Ascending aorta (tissue), 2 donors: ENCODE results near the gene ELF2. TPM values are rescaled to one million over a fixed set of nuclear protein-coding genes. Genes with fewer than 3 reads are reported as not detected.

Source experiments
- DNase-seq, 2 donors: peaks; one replicate each; pipeline ENCODE4 v3.0.0-alpha.2; 2019; ENCODE audit warnings: low spot score in 2 of 2
- H3K27ac ChIP-seq, 2 donors: fragments of 200-600 bp; sonication (generic); one replicate each; pipeline ENCODE4 v1.5.1; 2016 to 2017; ENCODE audit warnings: mild to moderate bottlenecking in 1 of 2
- H3K27me3 ChIP-seq: fragments of 200-600 bp; sonication (generic); one replicate; pipeline ENCODE4 v1.5.1; 2017
- H3K36me3 ChIP-seq, 2 donors: fragments of 200-600 bp; sonication (generic); one replicate each; pipeline ENCODE4 v1.5.1; 2016
- H3K4me1 ChIP-seq, 2 donors: fragments of 200-600 bp; sonication (generic); one replicate each; pipeline ENCODE4 v1.5.1; 2016 to 2017; ENCODE audit warnings: mild to moderate bottlenecking in 1 of 2
- H3K4me3 ChIP-seq, 2 donors: fragments of 200-600 bp; sonication (generic); one replicate each; pipeline ENCODE4 v1.5.1; 2016 to 2017; ENCODE audit warnings: mild to moderate bottlenecking in 1 of 2
- H3K9me3 ChIP-seq, 2 donors: fragments of 200-600 bp; sonication (generic); one replicate each; pipeline ENCODE4 v1.5.1; 2016
- intact Hi-C: fragments of 100-400 bp; cut with DNase I; formaldehyde crosslinking; loops from one replicate; pipeline ENCODE4 v1.15.1; 2023
- total RNA-seq: library from RNA; depleted of rRNA; stranded (reverse); fragments of >200 nt; gene quantifications from one replicate; pipeline ENCODE4 v1.1.0, GENCODE V29; 2016
- TF ChIP-seq, protein P1 (sequence below), 3 experiments: fragments of 200-600 bp in 2 of 3; fragments of 450-650 bp in 1 of 3; sonication (generic) in 2 of 3; IDR thresholded peaks; one replicate each; pipeline ENCODE4 v1.5.1; 2016 to 2019; ENCODE audit warnings: antibody characterized with exemption in 3 of 3, mild to moderate bottlenecking in 1 of 3, moderate library complexity in 1 of 3

ELF2 gene
- total RNA-seq, 1 donor from 2014 or later: 20.3 TPM

DNA sequence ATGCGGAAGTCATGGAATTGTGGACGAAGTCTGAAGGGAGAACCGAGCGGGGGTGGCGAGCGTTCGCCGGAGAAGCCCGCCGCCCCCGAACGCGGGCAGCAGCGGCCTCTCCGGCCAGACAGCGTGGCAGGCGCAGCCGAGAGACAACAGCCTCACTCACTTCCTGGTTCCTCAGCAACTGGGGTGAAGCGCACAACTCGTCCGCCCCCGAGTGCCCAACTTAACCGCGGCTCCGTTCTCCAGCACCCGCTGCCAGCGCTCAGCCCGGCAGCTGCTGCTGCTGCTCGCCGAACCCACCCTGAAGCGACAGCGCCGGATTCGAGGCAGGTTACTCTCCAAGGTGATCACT, 93.4 kb downstream of the ELF2 start:
- no peaks in the 10 kb centered on the region for H3K27me3 ChIP-seq
- H3K36me3 ChIP-seq: no peaks in the 10 kb centered on the region
- DNase-seq: peak; percentile 12 to 77
- peak overlapping the region; percentile 81 to 97 for H3K27ac ChIP-seq
- peaks cover 0 to 6% of the 10 kb centered on the region in 2 donors for H3K4me1 ChIP-seq
- H3K4me3 ChIP-seq: peak overlapping the region; percentile 83 to 92
- TF ChIP-seq, protein P1, sequence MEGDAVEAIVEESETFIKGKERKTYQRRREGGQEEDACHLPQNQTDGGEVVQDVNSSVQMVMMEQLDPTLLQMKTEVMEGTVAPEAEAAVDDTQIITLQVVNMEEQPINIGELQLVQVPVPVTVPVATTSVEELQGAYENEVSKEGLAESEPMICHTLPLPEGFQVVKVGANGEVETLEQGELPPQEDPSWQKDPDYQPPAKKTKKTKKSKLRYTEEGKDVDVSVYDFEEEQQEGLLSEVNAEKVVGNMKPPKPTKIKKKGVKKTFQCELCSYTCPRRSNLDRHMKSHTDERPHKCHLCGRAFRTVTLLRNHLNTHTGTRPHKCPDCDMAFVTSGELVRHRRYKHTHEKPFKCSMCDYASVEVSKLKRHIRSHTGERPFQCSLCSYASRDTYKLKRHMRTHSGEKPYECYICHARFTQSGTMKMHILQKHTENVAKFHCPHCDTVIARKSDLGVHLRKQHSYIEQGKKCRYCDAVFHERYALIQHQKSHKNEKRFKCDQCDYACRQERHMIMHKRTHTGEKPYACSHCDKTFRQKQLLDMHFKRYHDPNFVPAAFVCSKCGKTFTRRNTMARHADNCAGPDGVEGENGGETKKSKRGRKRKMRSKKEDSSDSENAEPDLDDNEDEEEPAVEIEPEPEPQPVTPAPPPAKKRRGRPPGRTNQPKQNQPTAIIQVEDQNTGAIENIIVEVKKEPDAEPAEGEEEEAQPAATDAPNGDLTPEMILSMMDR (IDR thresholded peaks at IDR 0.05): peak in 2 of 3 experiments; percentile 19 to 22
- intact Hi-C loops: loop anchor here (1.0 to 10.0 kb wide), 5 partner anchors 51 to 471 kb away; partner anchors contain the start of genes NAA15 and SETD7
- H3K9me3 ChIP-seq: no peaks in the 10 kb centered on the region

DNA sequence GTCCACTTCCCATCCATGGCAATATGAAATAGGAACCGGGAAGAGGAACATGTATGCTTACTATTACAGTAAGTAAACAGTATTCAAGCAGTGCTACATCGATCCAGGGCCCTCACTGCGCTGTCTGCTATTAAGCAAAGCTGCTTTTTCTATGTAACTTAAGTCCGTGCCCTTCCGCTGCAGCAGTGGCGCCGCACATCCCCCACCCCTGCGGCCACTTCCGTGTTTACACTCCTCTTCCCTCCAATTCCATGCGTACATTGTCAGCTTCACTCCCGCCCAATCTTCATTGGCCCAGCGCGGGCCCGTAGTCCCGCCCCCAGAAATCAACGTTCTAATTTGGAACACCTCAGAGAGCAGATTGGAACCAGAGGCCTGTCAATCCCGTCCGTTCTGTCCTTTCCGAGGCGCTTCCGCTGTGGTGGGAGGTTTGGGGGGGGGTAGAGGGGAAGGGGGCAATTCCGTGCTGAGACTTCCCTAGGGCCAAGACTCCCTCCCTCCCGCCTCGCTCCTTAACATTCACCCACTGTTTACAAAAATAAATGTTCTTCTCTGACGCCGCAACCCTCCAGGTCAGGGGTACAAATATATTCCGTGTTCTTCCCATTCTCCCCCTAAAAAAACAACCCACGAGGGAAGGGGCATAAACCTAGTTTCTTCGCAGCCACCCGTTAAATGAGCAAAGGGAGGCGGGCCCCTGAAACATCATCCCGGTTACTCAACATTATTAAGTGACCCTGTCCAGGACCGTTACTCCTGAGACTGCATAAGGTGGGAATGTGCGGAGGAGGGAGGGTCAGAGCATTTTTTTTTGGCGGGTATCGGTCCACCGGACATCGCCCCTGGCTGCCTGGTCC, 94.0 kb downstream of the ELF2 start:
- peak; percentile 97 to 99 for DNase-seq
- Histone ChIP-seq H3K4me1 (peaks cover 0 to 10% of the 10 kb centered on the region in 2 donors), H3K27me3 (no peaks in the 10 kb centered on the region), H3K9me3 (no peaks in the 10 kb centered on the region), H3K27ac (peak overlapping the region; percentile 81 to 97), H3K36me3 (no peaks in the 10 kb centered on the region), H3K4me3 (peak overlapping the region; percentile 83 to 92)
- intact Hi-C loops: loop anchor here (1.0 to 10.0 kb wide), 5 partner anchors 51 to 472 kb away; partner anchors contain the start of genes NAA15 and SETD7
- TF ChIP-seq, protein P1 (IDR thresholded peaks at IDR 0.05): no peak

DNA sequence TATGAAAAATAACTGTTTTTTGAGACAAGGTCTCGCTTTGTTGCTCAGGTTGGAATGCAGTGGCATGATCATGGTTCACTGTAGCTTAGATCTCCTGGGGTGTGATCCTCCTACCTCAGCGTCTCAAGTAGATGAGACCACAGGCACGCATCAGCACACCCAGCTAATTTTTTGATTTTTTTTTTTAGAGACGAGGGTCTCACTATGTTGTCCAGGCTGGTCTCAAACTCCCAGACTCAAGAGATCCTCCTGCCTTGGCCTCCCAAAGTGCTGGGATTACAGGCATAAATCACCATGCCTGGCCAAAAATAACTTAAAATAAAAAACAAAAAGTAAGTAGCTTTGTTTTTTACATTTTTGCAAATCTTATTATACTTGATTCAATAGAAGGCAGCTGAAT, 98.1 kb downstream of the ELF2 start:
- intact Hi-C loops: no loop called here
- H3K4me3 ChIP-seq: no peak overlapping the region
- no peak for DNase-seq
- TF ChIP-seq, protein P1 (IDR thresholded peaks at IDR 0.05): no peak
- no peaks in the 10 kb centered on the region for H3K36me3 ChIP-seq
- peak overlapping the region in 1 of 2 donors; percentile 34 for H3K27ac ChIP-seq
- no peaks in the 10 kb centered on the region for H3K27me3 ChIP-seq
- peaks cover 0 to 13% of the 10 kb centered on the region in 2 donors for H3K4me1 ChIP-seq
- H3K9me3 ChIP-seq: no peaks in the 10 kb centered on the region

DNA sequence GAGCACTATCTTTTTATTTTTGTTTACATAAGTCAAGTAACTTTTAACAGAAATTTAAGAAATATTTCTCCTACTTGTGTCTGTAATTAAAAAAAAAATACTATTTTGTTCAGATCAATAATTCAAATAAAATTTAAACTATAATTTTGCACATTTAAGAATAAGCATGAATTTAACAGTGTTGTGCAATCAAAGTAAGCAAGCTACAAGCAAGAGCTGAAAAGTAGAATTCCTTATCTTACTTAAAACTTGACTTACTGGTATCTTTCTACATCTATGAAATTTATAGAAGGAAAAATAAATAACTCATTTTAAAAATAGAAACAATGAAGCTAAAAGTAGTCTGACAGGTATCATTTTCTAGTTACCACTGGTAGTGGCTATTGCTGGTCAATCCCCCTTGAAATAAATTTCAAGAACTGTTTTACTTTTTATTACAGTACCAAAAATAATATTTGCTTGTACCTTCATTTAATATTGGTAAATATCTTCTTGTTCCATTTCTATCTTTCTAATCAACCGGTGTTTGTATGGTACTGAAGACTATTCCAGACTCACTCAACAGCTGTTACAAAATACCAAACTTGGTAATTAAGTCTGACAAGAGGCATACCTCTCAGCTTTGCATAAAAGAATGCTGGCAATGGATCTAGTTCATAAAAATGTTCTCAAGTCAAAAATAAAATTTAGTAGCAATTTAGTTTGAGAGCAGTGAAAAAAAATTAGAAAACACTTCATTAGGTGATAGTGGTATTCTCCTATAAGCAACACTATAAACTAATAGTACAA, 99.3 kb downstream of the ELF2 start:
- H3K36me3 ChIP-seq: peaks cover 0 to 3% of the 10 kb centered on the region in 2 donors
- H3K9me3 ChIP-seq: no peaks in the 10 kb centered on the region
- H3K4me1 ChIP-seq: peaks cover 0 to 13% of the 10 kb centered on the region in 2 donors
- intact Hi-C loops: no loop called here
- DNase-seq: no peak
- H3K4me3 ChIP-seq: no peak overlapping the region
- no peak overlapping the region for H3K27ac ChIP-seq
- TF ChIP-seq, protein P1 (IDR thresholded peaks at IDR 0.05): no peak
- no peaks in the 10 kb centered on the region for H3K27me3 ChIP-seq

DNA sequence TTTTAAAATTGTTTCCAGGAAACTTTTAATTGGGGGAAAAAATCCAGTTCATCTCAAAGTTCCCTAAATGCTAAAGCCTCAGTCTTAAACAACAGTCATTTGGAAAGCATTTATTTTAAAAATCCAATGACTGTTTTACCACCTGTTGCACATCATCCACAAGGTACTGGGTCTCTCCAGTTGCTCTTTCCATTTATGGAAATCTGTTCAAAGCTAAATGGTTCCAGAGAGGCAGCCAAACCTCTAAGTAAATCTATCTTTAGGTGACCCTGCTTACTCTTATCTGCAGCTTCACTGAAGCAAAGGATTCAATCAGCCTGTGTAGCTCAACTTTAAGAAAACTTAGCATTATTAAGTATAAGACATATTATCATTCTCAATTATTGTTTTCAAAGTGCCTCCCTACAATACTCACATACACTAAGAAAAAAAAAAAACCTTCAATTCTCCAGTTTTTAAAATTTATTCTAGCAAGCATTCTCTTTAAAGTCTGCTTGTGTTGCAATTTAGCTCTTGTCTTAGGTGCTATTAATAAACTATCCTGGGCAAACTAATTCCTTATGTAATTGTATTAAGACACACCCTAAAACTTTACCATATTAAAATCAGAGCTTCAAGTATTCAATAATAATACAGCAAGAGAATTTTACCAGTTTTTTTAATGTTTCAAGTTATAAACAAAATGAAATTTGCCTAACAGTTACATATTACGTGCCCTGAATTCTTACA, 100.8 kb downstream of the ELF2 start:
- DNase-seq: no peak
- Histone ChIP-seq H3K27ac (no peak overlapping the region), H3K27me3 (no peaks in the 10 kb centered on the region), H3K9me3 (no peaks in the 10 kb centered on the region), H3K4me1 (peaks cover 0 to 11% of the 10 kb centered on the region in 2 donors), H3K36me3 (peaks cover 11 to 19% of the 10 kb centered on the region in 2 donors), H3K4me3 (no peak overlapping the region)
- TF ChIP-seq, protein P1 (IDR thresholded peaks at IDR 0.05): no peak
- intact Hi-C loops: no loop called here
